ENCODE measurements around the gene ZBTB48.
A peak's percentile ranks its signal among the peaks of the same experiment; 100 is the strongest.

The ZBTB48 gene

DNA sequence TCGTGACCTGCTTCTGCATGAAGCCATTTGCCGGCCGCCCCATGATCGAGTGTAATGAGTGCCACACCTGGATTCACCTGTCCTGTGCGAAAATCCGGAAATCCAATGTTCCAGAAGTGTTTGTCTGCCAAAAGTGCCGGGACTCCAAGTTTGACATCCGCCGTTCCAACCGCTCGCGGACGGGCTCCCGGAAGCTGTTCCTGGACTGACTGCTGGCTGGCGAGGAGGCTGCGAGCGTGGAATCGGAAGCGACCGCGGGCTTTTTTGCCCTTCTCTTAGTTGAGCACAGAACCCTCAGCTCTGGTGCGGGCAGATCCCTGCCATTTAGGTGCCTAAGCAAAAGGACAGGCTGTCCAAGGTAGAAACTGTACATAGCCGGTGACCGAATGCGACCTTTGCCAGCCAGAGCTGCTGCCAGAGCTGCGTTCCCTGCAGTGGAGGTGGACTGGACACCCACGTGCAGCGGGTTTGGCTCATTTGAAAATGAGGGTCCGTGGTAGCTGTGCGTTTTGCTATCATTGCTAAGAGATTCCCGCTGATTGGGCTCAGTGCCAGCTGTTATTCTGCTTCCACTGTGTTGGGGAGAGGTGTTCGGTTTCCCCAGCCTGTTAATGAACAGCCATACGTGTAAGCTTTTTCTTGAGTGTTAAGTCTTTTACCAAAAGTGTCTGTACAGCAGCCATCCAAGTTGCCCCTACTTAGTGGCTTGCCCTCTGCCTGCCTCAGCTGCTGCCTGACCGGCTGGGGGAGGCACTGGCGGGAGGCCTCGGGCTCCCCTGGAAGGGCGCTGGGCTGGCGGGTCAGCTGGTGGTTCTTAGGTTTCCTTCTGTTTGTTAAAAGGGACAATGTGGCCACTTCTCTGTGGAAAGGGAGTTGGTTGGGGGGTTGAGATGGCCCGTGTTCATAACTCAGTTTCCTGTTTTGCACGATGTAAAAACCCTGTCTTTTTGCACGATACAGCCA lies 41.9 kb downstream of the ZBTB48 start:
- H3K4me3 ChIP-seq (ENCODE audit: low read depth, low read length), result no peak overlapping the region
- no peak for TF ChIP-seq MYC (IDR thresholded peaks at IDR 0.05; ENCODE audit: low read depth, low read length)
- TF ChIP-seq, protein P1, sequence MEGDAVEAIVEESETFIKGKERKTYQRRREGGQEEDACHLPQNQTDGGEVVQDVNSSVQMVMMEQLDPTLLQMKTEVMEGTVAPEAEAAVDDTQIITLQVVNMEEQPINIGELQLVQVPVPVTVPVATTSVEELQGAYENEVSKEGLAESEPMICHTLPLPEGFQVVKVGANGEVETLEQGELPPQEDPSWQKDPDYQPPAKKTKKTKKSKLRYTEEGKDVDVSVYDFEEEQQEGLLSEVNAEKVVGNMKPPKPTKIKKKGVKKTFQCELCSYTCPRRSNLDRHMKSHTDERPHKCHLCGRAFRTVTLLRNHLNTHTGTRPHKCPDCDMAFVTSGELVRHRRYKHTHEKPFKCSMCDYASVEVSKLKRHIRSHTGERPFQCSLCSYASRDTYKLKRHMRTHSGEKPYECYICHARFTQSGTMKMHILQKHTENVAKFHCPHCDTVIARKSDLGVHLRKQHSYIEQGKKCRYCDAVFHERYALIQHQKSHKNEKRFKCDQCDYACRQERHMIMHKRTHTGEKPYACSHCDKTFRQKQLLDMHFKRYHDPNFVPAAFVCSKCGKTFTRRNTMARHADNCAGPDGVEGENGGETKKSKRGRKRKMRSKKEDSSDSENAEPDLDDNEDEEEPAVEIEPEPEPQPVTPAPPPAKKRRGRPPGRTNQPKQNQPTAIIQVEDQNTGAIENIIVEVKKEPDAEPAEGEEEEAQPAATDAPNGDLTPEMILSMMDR (IDR thresholded peaks at IDR 0.05; ENCODE audit: low read depth, low read length), result no peak
- TF ChIP-seq, protein P2, sequence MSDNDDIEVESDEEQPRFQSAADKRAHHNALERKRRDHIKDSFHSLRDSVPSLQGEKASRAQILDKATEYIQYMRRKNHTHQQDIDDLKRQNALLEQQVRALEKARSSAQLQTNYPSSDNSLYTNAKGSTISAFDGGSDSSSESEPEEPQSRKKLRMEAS (IDR thresholded peaks at IDR 0.05; ENCODE audit: low read depth, low read length), result no peak
- DNase-seq (ENCODE audit: low read depth), result no peak

DNA sequence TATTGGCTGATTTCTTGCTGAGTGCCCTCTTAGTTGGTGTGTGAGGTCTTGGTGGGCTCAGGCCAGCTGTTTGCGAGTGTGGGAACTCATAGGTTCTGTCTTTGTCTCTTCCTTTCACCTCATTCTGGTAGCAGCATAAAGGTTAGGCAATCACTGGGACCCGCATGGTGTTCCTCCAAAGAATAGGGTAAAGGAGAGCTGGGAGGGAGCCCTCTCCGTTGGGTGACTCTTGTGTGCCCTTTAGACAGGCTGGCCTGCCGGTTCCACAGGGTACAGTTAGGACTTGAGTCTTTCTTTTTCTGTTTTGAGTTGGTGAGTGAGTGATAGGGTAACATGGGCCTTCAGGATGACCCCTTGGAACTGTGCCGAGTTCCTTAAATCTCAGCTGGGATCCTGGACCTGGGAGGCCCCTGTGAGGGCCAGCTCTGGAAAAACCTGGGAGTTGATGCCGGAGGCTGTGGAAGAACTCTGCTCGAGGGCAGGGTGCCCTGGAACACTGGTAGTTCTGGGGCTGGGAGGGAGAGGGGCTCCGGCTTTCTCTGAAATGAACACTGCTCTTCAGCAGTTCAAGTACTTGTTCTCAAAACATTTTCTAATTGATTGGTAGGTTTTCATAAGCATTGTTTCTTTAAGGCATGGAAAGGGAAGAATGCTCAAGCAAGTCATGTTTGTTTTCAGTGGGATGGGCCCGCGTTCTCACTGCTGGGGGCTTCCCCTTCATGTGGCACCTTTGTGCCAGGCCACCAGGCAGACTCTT lies 42.8 kb downstream of the ZBTB48 start:
- no peak for DNase-seq (ENCODE audit: low read depth)
- H3K4me3 ChIP-seq (ENCODE audit: low read depth, low read length), result no peak overlapping the region
- TF ChIP-seq, protein P2 (IDR thresholded peaks at IDR 0.05; ENCODE audit: low read depth, low read length), result no peak

DNA sequence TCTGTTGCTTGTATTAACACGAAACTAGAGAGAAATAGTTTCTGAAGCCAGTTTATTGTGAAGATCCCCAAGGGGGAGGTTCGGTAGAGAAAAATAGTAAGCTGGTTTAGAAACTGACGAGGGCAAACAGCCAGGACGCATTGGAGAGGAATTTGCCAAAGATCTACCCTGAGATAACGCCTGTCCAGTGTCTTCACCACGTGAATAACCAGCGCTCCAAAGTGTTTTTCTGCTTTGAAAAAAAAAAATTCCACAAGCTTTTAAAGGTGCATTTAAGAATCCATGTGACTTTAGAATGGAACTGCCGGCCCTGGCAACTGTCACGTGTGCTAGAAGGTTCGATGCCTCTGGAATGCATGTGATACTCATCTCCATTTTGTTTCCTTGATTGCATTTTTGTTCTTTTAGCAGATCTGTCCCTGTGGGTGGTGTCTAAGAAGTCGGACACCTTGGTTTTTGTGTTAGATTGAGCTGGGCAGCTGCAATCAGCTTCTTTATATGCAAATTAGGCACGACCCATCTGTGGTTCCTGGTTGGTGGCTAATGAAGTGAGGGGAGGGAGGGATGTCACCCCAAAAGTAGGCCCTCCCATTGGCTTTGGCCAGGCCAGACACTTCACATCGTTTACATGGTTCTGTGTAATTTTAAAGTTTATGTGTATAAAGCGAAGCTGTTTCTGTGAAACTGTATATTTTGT lies 43.6 kb downstream of the ZBTB48 start:
- no peak for DNase-seq (ENCODE audit: low read depth)
- no peak overlapping the region for H3K4me3 ChIP-seq (ENCODE audit: low read depth, low read length)
- TF ChIP-seq POLR2A (IDR thresholded peaks at IDR 0.05; ENCODE audit: extremely low read depth, insufficient read length), result no peak

DNA sequence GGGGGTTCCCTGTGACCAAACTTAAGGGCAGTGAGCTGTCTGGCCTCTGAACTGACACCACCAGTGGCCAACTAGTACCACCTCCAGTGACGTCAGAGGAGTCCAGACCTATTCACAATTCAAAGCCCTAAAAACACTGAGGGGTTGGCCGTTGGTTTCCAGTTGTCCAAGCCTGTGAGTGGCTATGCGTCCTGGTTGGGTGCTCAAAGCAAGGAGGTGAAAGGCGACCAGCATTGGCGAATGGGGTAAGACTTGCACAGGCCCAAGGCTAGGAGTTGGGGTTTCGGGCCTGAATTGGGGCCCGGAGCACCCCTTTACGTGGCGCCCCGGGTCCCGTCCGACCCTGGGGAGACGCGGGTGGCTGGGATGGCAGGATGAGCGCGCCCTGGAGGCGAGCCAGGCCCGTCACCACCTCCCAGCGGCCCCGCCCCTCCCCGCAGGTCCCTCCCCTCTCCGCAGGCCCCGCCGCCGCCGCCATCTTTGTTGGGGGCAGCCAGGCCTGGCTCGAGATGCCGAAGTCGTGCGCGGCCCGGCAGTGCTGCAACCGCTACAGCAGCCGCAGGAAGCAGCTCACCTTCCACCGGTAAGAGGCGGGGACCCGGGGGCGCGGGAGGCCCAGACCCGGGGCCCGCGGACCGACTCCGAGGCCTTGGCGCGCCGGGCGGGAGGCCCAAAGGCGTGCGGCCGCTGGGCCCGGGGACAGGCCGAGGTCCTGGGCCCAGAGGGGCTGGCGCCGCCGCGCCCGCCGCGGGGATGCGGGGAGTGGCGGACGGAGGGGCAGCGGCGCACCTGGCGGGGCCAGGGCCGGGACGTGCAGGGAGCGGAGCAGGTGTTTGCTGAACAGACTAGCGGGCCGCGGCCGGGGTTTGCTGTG lies 45.2 kb downstream of the ZBTB48 start, which contains the start of gene THAP3:
Gene THAP3 (plus strand): TSS at position 159 of the 874 bp plus-strand sequence. CDS start 351 bp downstream, at position 510.
- H3K4me3 ChIP-seq (ENCODE audit: low read depth, low read length), result peak within 1 kb of the TSS; percentile 83
- DNase-seq (ENCODE audit: low read depth), result peak; percentile 86
- TF ChIP-seq POLR2A (IDR thresholded peaks at IDR 0.05; ENCODE audit: extremely low read depth, insufficient read length), result peak; percentile 25
- no peak for TF ChIP-seq MYC (IDR thresholded peaks at IDR 0.05; ENCODE audit: low read depth, low read length)
- TF ChIP-seq, protein P2 (IDR thresholded peaks at IDR 0.05; ENCODE audit: low read depth, low read length), result no peak

DNA sequence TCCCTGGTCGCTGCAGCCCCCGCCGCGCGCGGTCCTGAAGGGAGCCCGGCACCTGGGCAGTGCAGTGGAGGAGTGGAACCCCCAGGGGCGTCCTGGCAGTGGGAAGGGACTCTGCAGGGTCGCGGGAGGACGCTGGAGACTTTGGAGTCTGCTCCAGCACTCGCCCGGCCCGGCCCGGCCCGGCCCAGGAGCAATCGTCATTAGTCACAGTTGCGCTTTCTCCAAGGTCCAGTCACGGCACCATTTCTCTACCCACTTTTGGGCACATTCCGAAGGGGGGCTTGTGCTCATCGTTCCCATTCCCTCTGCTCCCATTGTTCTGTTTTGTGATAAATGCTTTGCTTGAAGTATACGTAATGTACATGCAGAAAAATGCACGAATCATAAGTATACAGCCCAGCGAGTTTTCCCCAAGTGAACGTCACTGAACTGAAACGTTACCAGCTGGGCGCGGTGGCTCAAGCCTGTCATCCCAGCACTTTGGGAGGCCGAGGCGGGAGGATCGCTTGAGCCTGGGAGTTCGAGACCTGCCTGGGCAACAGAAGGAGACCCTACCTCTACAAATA lies 45.9 kb downstream of the ZBTB48 start:
- peak overlapping the region; percentile 83 for H3K4me3 ChIP-seq (ENCODE audit: low read depth, low read length)
- TF ChIP-seq, protein P1 (IDR thresholded peaks at IDR 0.05; ENCODE audit: low read depth, low read length), result no peak
- TF ChIP-seq MYC (IDR thresholded peaks at IDR 0.05; ENCODE audit: low read depth, low read length), result no peak
- TF ChIP-seq, protein P2 (IDR thresholded peaks at IDR 0.05; ENCODE audit: low read depth, low read length), result no peak
- no peak for TF ChIP-seq POLR2A (IDR thresholded peaks at IDR 0.05; ENCODE audit: extremely low read depth, insufficient read length)
- DNase-seq (ENCODE audit: low read depth), result peak; percentile 25

DNA sequence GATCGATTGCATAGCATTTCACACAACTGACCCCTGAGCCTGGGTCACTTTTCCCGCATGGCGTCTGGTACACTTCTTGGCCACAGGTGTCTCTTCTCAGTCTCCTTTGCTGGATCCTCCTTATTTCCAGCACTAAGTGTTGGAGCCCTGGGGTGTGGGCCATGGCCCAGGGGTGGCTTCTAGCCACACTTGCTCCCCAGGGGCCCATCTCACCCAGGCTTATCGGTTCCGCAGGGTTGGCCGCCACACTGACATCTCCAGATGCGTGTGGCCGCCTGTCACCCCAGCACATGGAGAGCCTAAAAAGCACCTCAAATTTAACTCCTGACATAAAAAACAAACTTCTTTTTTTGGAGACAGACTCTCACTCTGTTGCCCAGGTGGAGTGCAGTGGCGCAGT lies 47.2 kb downstream of the ZBTB48 start:
- no peak for DNase-seq (ENCODE audit: low read depth)
- no peak overlapping the region for H3K4me3 ChIP-seq (ENCODE audit: low read depth, low read length)
- TF ChIP-seq, protein P1 (IDR thresholded peaks at IDR 0.05; ENCODE audit: low read depth, low read length), result no peak
- TF ChIP-seq, protein P2 (IDR thresholded peaks at IDR 0.05; ENCODE audit: low read depth, low read length), result no peak
- TF ChIP-seq POLR2A (IDR thresholded peaks at IDR 0.05; ENCODE audit: extremely low read depth, insufficient read length) (no peak), MYC (IDR thresholded peaks at IDR 0.05; ENCODE audit: low read depth, low read length) (no peak)

Measured in NB4 (cell line).